T-helper 2 cell (primary cell): Measurements from ENCODE around the gene PKD2.
"Not testable (repeated sequence)": the region's sequence is repeated elsewhere in the genome, so short reads cannot be mapped to it uniquely, and the experiment has no call there.

Source experiments
- DNase-seq, 5 experiments: peaks; one replicate each; pipeline versions ENCODE4 v3.0.0 to v3.0.0-alpha.2; 2012 to 2022

PKD2 gene

GRCh38 chr4:87986508-87986907 lies 20.9 kb upstream of the PKD2 start:
- no peak for DNase-seq

- DNase-seq = no peak
Measured at GRCh38 chr4:87989765-87990164, 17.7 kb upstream of the PKD2 start.

GRCh38 chr4:87995435-87995834 lies 12.0 kb upstream of the PKD2 start:
- no peak for DNase-seq

GRCh38 chr4:87999191-87999691 lies 8.2 kb upstream of the PKD2 start:
- DNase-seq = not testable (repeated sequence)

GRCh38 chr4:88001871-88002270 lies 5.6 kb upstream of the PKD2 start:
- DNase-seq = no peak

- no peak for DNase-seq
Measured at GRCh38 chr4:88002786-88003185, 4.6 kb upstream of the PKD2 start.

- no peak for DNase-seq
Measured at GRCh38 chr4:88003261-88003660, 4.2 kb upstream of the PKD2 start.

- no peak for DNase-seq
Measured at GRCh38 chr4:88005076-88005475, 2.4 kb upstream of the PKD2 start.

- DNase-seq = no peak
Measured at GRCh38 chr4:88005946-88006345, 1.5 kb upstream of the PKD2 start.

- DNase-seq = peak in 1 of 5 experiments; percentile 1
Measured at GRCh38 chr4:88006956-88007303, 505 bp upstream of the PKD2 start.

- DNase-seq = peak in 2 of 5 experiments; percentile 5 to 50
Measured at GRCh38 chr4:88008122-88008742, 797 bp downstream of the PKD2 start.

GRCh38 chr4:88008743-88009171 lies 1.3 kb downstream of the PKD2 start:
- peak in 1 of 5 experiments; percentile 48 for DNase-seq

GRCh38 chr4:88009871-88010270 lies 2.4 kb downstream of the PKD2 start:
- DNase-seq = no peak

- no peak for DNase-seq
Measured at GRCh38 chr4:88010966-88011365, 3.5 kb downstream of the PKD2 start.

- DNase-seq = no peak
Measured at GRCh38 chr4:88012647-88013046, 5.2 kb downstream of the PKD2 start.

- DNase-seq = no peak
Measured at GRCh38 chr4:88014386-88014905, 7.0 kb downstream of the PKD2 start.

GRCh38 chr4:88015659-88016295 lies 8.3 kb downstream of the PKD2 start:
- no peak for DNase-seq

GRCh38 chr4:88017516-88018297 lies 10.3 kb downstream of the PKD2 start:
- no peak for DNase-seq

GRCh38 chr4:88018466-88018865 lies 11.0 kb downstream of the PKD2 start:
- no peak for DNase-seq

GRCh38 chr4:88021824-88022223 lies 14.4 kb downstream of the PKD2 start:
- DNase-seq = no peak

GRCh38 chr4:88022289-88022688 lies 14.9 kb downstream of the PKD2 start:
- DNase-seq = no peak

- DNase-seq = not testable (repeated sequence)
Measured at GRCh38 chr4:88025868-88026661, 18.6 kb downstream of the PKD2 start.
